HCT116 (cell line): ENCODE results near the gene F10. TPM values are rescaled to one million over a fixed set of nuclear protein-coding genes. Genes with fewer than 3 reads are reported as not detected.

Source experiments
- ATAC-seq: fragments of 200-7000 bp; cut with Tn5 transposase; 2 replicates; pipeline ENCODE4 v1.9.1; 2020; ENCODE audit warnings: mild to moderate bottlenecking, moderate library complexity
- BruUV-seq: library from RNA; stranded (reverse); fragments of 400-500 nt; replicated peaks from 2 replicates; lab custom pipeline; 2021; lab: Mats Ljungman, UMichigan
- CTCF ChIA-PET: fragments of 300-600 bp; sonication (Branson Sonifier 250); formaldehyde crosslinking; loops from one replicate; lab custom pipeline; 2021; ENCODE audit warnings: antibody characterized with exemption; lab: Charles Lee
- POLR2A ChIA-PET: fragments of 300-600, 350-600 bp; sonication (Branson Sonifier 250); formaldehyde crosslinking; loops from one replicate; lab custom pipeline; 2021; ENCODE audit warnings: antibody characterized with exemption; lab: Charles Lee
- RAD21 ChIA-PET, 2 experiments: fragments of 300-600 bp; sonication (Branson Sonifier 250); formaldehyde crosslinking; loops; one replicate each; lab custom pipeline; 2023; ENCODE audit warnings: low total read pairs in 2 of 2; ENCODE audit not compliant: uncharacterized antibody in 2 of 2, unreplicated experiment in 2 of 2, low non-redundant PET in 1 of 2; lab: Charles Lee
- DNase-seq: peaks from one replicate; pipeline ENCODE4 v3.0.0-alpha.2; 2010; ENCODE audit warnings: low read depth, low spot score
- H2AFZ ChIP-seq: fragments of 200-600 bp; shearing (Covaris generic), sonication (generic); 2 replicates; pipeline ENCODE4 v1.6.1; 2017; ENCODE audit warnings: low read depth, mixed run types, mixed read lengths, antibody characterized with exemption, low read length; ENCODE audit not compliant: poor library complexity, severe bottlenecking
- H3K27ac ChIP-seq: 2 replicates; pipeline ENCODE4 v1.5.1; 2012; ENCODE audit warnings: low read depth, low read length
- H3K27me3 ChIP-seq: fragments of 200-600 bp; sonication (generic); 2 replicates; pipeline ENCODE4 v1.6.1; 2016; ENCODE audit warnings: mixed run types, low read length, mixed read lengths; ENCODE audit not compliant: insufficient read depth
- H3K36me3 ChIP-seq, 2 experiments: fragments of 200-500 bp in 1 of 2; fragments of 200-600 bp in 1 of 2; sonication (Bioruptor generic) in 1 of 2; sonication (generic) in 1 of 2; 2 replicates each; pipeline versions ENCODE4 v1.5.1 to v1.6.1; 2014 to 2016; ENCODE audit warnings: low read length in 2 of 2, inconsistent platforms in 1 of 2, mixed read lengths in 1 of 2, mixed run types in 1 of 2; ENCODE audit not compliant: insufficient read depth in 2 of 2, control insufficient read depth in 1 of 2
- H3K4me1 ChIP-seq, 2 experiments: fragments of 200-600 bp in 1 of 2; sonication (generic) in 1 of 2; 2 replicates each; pipeline versions ENCODE4 v1.5.1 to v1.6.1; 2012 to 2017; ENCODE audit warnings: low read length in 2 of 2, inconsistent platforms in 1 of 2, mild to moderate bottlenecking in 1 of 2, mixed read lengths in 1 of 2, mixed run types in 1 of 2, moderate library complexity in 1 of 2; ENCODE audit not compliant: insufficient read depth in 2 of 2, control insufficient read depth in 1 of 2
- H3K4me2 ChIP-seq: fragments of 200-600 bp; sonication (generic); 2 replicates; pipeline ENCODE4 v1.6.1; 2017; ENCODE audit warnings: mixed run types, low read length, mixed read lengths
- H3K4me3 ChIP-seq, 2 experiments: fragments of 200-600 bp in 1 of 2; sonication (generic) in 1 of 2; replicated peaks in 1 of 2; 2 replicates each; pipeline ENCODE4 v1.5.1; 2011 to 2016; ENCODE audit warnings: low read length in 2 of 2, control low read depth in 1 of 2, low read depth in 1 of 2, mild to moderate bottlenecking in 1 of 2, mixed read lengths in 1 of 2, mixed run types in 1 of 2
- H3K79me2 ChIP-seq: fragments of 200-600 bp; sonication (generic); 2 replicates; pipeline ENCODE4 v1.6.1; 2017; ENCODE audit warnings: mild to moderate bottlenecking, mixed run types, low read length, moderate library complexity, mixed read lengths; ENCODE audit not compliant: insufficient read depth
- H3K9ac ChIP-seq: fragments of 200-600 bp; sonication (generic); 2 replicates; pipeline ENCODE4 v1.6.1; 2016; ENCODE audit warnings: low read length, mixed read lengths
- H3K9me2 ChIP-seq: fragments of 200-600 bp; sonication (generic), shearing (Covaris generic); 2 replicates; pipeline ENCODE4 v1.6.1; 2017; ENCODE audit warnings: mixed run types, mild to moderate bottlenecking, moderate library complexity; ENCODE audit not compliant: insufficient read depth
- H3K9me3 ChIP-seq, 2 experiments: fragments of 200-500 bp in 1 of 2; fragments of 200-600 bp in 1 of 2; sonication (Bioruptor generic) in 1 of 2; sonication (generic) in 1 of 2; 2 replicates each; pipeline ENCODE4 v1.6.1; 2014 to 2017; ENCODE audit warnings: low read length in 2 of 2, mixed read lengths in 2 of 2, inconsistent platforms in 1 of 2, low read depth in 1 of 2, mild to moderate bottlenecking in 1 of 2, mixed run types in 1 of 2, moderate library complexity in 1 of 2; ENCODE audit not compliant: control insufficient read depth in 1 of 2, insufficient read depth in 1 of 2
- H4K20me1 ChIP-seq: fragments of 200-600 bp; sonication (generic), shearing (Covaris generic); 2 replicates; pipeline ENCODE4 v1.6.1; 2017; ENCODE audit warnings: mixed run types, mild to moderate bottlenecking, moderate library complexity; ENCODE audit not compliant: insufficient read depth
- CBX3 ChIP-seq: IDR thresholded peaks from 2 replicates; pipeline ENCODE4 v1.6.1; 2012; ENCODE audit warnings: low read depth
- EGR1 ChIP-seq: IDR thresholded peaks from 2 replicates; pipeline ENCODE4 v1.6.1; 2012; ENCODE audit warnings: low read depth
- ELF1 ChIP-seq: IDR thresholded peaks from 2 replicates; pipeline ENCODE4 v1.6.1; 2012; ENCODE audit warnings: low read depth, borderline replicate concordance
- EZH2 ChIP-seq: fragments of 200-600 bp; sonication (generic); IDR thresholded peaks from 2 replicates; pipeline ENCODE4 v1.6.1; 2017; ENCODE audit warnings: antibody characterized with exemption, mixed run types
- EZH2phosphoT487 ChIP-seq: fragments of 200-600 bp; IDR thresholded peaks from 2 replicates; pipeline ENCODE4 v1.6.1; 2018; ENCODE audit warnings: antibody characterized with exemption, borderline replicate concordance
- FOSL1 ChIP-seq: IDR thresholded peaks from 2 replicates; pipeline ENCODE4 v1.6.1; 2012; ENCODE audit warnings: low read depth
- JUND ChIP-seq: IDR thresholded peaks from 2 replicates; pipeline ENCODE4 v1.6.1; 2012
- MAX ChIP-seq: IDR thresholded peaks from 2 replicates; pipeline ENCODE4 v1.6.1; 2012
- RAD21 ChIP-seq: IDR thresholded peaks from 2 replicates; pipeline ENCODE4 v1.6.1; 2012; ENCODE audit warnings: low read depth, mild to moderate bottlenecking
- REST ChIP-seq: IDR thresholded peaks from 2 replicates; pipeline ENCODE4 v1.6.1; 2012; ENCODE audit warnings: low read depth
- SIN3A ChIP-seq: IDR thresholded peaks from 2 replicates; pipeline ENCODE4 v1.6.1; 2012; ENCODE audit warnings: low read depth
- SP1 ChIP-seq: IDR thresholded peaks from 2 replicates; pipeline ENCODE4 v1.6.1; 2012; ENCODE audit warnings: low read depth
- SRF ChIP-seq: IDR thresholded peaks from 2 replicates; pipeline ENCODE4 v1.6.1; 2012; ENCODE audit warnings: low read depth
- TCF7L2 ChIP-seq: IDR thresholded peaks from 2 replicates; pipeline ENCODE4 v1.7.0; 2011; ENCODE audit warnings: borderline replicate concordance, inconsistent platforms; ENCODE audit not compliant: insufficient read depth, insufficient read length; ENCODE audit errors: extremely low read depth
- YY1 ChIP-seq: IDR thresholded peaks from 2 replicates; pipeline ENCODE4 v1.6.1; 2011; ENCODE audit warnings: low read length, low read depth, moderate library complexity, mild to moderate bottlenecking; ENCODE audit not compliant: insufficient replicate concordance; ENCODE audit errors: extremely low read depth
- ZBTB33 ChIP-seq: IDR thresholded peaks from 2 replicates; pipeline ENCODE4 v1.6.1; 2011; ENCODE audit warnings: mild to moderate bottlenecking, low read length, moderate library complexity; ENCODE audit not compliant: insufficient replicate concordance; ENCODE audit errors: extremely low read depth
- ZFX ChIP-seq: fragments of 450-650 bp; IDR thresholded peaks from 2 replicates; pipeline ENCODE4 v1.6.1; 2017
- ZNF274 ChIP-seq: fragments of 200-500 bp; sonication (Bioruptor generic); IDR thresholded peaks from 2 replicates; pipeline ENCODE4 v1.6.1; 2014; ENCODE audit warnings: mild to moderate bottlenecking, low read depth, low read length, inconsistent platforms
- intact Hi-C: fragments of 100-400 bp; cut with micrococcal nuclease; formaldehyde crosslinking; loops from 2 replicates; pipeline ENCODE4 v1.10.0; 2022
- total RNA-seq: library from RNA; stranded (reverse); gene quantifications from one replicate; pipeline ENCODE4 v1.2.1, GENCODE V29; 2021; ENCODE audit not compliant: unreplicated experiment

F10 gene
- total RNA-seq, 1 experiment from 2014 or later, result 4.0 TPM

- no TSS peak for BruUV-seq
Observed at GRCh38 chr13:113148407-113148806, 25.8 kb downstream of the F10 start.

More at GRCh38 chr13:113148407-113148806, 25.8 kb downstream of the F10 start:
- H3K4me3 ChIP-seq, result no peak overlapping the region
- POLR2A ChIA-PET, result no interaction called here
- RAD21 ChIA-PET, result no interaction called here
- H3K27ac ChIP-seq, result no peak overlapping the region
- H3K36me3 ChIP-seq, result no peaks in the 10 kb centered on the region
- no peak for DNase-seq
- H3K27me3 ChIP-seq, result no peaks in the 10 kb centered on the region
- H3K4me2 ChIP-seq, result no peak overlapping the region
- H3K9me3 ChIP-seq, result no peaks in the 10 kb centered on the region
- no peaks in the 10 kb centered on the region for H3K9me2 ChIP-seq
- no peak overlapping the region for H3K9ac ChIP-seq
- peaks cover 2 to 7% of the 10 kb centered on the region in 2 experiments for H3K4me1 ChIP-seq
- no peak for TF ChIP-seq ZNF274
- TF ChIP-seq ELF1, result no peak
- no peak for TF ChIP-seq EGR1
- no peak for TF ChIP-seq ZBTB33
- no peak for TF ChIP-seq EZH2
- no peak for TF ChIP-seq ZFX
- TF ChIP-seq JUND, result no peak
- TF ChIP-seq SP1, result no peak
- TF ChIP-seq YY1, result no peak
- no peak for TF ChIP-seq REST
- no peak for TF ChIP-seq EZH2phosphoT487
- no peak for TF ChIP-seq FOSL1
- no peak for TF ChIP-seq CBX3
- no peak for TF ChIP-seq MAX
- no peak for TF ChIP-seq SRF
- TF ChIP-seq RAD21, result no peak
- no peak for TF ChIP-seq TCF7L2
- no peak for TF ChIP-seq SIN3A
- H2AFZ ChIP-seq, result no peak overlapping the region
- ATAC-seq, result no peak
- no peaks in the 10 kb centered on the region for H3K79me2 ChIP-seq
- intact Hi-C loops, result no loop called here
- CTCF ChIA-PET, result no interaction called here
- H4K20me1 ChIP-seq, result no peaks in the 10 kb centered on the region
